BE2C (cell line): ENCODE measurements around the gene TTC12.

ENCODE experiments used
- DNase-seq: peaks from one replicate; pipeline ENCODE4 v3.0.0-alpha.2; 2020
- H3K27me3 ChIP-seq: fragments of 250-450 bp; sonication (Bioruptor Pico); 2 replicates; pipeline ENCODE4 v1.5.1; 2020; ENCODE audit warnings: mild to moderate bottlenecking
- H3K36me3 ChIP-seq: fragments of 250-450 bp; sonication (Bioruptor Pico); 2 replicates; pipeline ENCODE4 v1.5.1; 2020; ENCODE audit warnings: mild to moderate bottlenecking
- H3K4me1 ChIP-seq: fragments of 250-450 bp; sonication (Bioruptor Pico); 2 replicates; pipeline ENCODE4 v1.5.1; 2020
- H3K4me3 ChIP-seq: 2 replicates; pipeline ENCODE4 v1.5.1; 2011; ENCODE audit warnings: low read depth, low read length
- H3K9me3 ChIP-seq: fragments of 250-450 bp; sonication (Bioruptor Pico); 2 replicates; pipeline ENCODE4 v1.5.1; 2020
- TF ChIP-seq, protein P1 (sequence below): IDR thresholded peaks from 2 replicates; pipeline ENCODE4 v1.5.1; 2012; ENCODE audit warnings: mild to moderate bottlenecking, low read depth, low read length

TTC12 gene

DNA sequence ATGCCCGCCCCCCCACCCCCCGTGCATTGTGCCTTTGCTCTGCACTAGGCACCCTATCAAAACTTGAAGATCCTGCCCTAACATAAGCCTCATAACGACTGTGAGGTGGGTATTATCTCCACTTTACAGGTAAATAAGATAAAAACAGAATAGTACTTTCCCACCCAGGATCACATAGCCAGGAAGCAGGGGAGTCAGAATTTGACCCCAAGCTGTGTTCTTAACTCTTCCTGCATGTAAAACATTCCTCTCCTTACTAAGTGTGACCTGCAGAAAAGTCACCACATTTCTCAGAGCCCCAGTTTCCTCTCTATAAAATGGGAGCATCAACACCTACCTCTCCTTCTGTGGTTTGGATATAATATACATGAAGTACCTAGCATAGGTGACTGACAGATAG lies 55.0 kb downstream of the TTC12 start:
- no peaks in the 10 kb centered on the region for H3K4me1 ChIP-seq
- H3K4me3 ChIP-seq: no peak overlapping the region
- no peak for DNase-seq
- H3K9me3 ChIP-seq: no peaks in the 10 kb centered on the region
- no peaks in the 10 kb centered on the region for H3K36me3 ChIP-seq
- TF ChIP-seq, protein P1, sequence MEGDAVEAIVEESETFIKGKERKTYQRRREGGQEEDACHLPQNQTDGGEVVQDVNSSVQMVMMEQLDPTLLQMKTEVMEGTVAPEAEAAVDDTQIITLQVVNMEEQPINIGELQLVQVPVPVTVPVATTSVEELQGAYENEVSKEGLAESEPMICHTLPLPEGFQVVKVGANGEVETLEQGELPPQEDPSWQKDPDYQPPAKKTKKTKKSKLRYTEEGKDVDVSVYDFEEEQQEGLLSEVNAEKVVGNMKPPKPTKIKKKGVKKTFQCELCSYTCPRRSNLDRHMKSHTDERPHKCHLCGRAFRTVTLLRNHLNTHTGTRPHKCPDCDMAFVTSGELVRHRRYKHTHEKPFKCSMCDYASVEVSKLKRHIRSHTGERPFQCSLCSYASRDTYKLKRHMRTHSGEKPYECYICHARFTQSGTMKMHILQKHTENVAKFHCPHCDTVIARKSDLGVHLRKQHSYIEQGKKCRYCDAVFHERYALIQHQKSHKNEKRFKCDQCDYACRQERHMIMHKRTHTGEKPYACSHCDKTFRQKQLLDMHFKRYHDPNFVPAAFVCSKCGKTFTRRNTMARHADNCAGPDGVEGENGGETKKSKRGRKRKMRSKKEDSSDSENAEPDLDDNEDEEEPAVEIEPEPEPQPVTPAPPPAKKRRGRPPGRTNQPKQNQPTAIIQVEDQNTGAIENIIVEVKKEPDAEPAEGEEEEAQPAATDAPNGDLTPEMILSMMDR: no peak
- no peaks in the 10 kb centered on the region for H3K27me3 ChIP-seq

DNA sequence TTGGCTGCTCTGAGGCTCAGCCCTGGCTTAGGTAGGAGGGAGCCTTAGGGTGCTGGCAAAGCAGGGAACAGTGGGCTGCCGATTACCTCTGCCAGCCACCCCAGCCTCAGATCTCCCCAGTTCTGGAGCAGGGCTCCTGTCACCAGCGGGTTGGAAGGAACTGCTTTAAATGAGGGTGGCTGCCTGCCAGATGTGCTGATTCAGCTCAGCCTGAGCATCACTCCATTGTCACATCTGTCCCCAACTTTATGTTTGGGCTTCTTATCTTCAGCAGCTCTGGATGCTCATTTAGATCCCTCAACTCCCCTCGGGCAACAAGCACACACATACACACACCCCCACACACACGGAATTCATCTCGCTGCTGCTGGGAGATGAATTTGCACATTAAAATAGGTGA lies 56.3 kb downstream of the TTC12 start:
- no peak overlapping the region for H3K4me3 ChIP-seq
- H3K4me1 ChIP-seq: no peaks in the 10 kb centered on the region
- H3K36me3 ChIP-seq: no peaks in the 10 kb centered on the region
- TF ChIP-seq, protein P1: no peak
- H3K9me3 ChIP-seq: no peaks in the 10 kb centered on the region
- DNase-seq: no peak
- H3K27me3 ChIP-seq: no peaks in the 10 kb centered on the region

DNA sequence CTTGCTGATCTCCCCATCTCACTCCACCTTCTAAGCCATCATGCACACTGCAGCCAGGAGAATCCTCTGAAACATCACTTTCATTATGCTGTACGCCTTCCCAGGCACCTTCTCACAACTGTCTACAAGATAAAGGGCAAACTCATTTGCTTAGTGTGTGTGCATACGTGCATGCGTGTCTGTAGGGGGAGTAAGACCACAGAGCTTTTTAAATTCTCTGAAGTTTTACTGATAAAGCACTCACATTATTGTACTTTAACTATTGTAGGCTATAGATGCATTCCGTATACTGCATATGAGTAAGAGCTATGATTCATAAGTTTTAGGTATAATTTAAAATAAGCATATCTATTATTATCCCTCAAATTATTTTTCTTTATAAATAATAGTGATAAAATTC lies 57.9 kb downstream of the TTC12 start:
- Histone ChIP-seq H3K4me3 (no peak overlapping the region), H3K36me3 (no peaks in the 10 kb centered on the region), H3K4me1 (no peaks in the 10 kb centered on the region), H3K9me3 (no peaks in the 10 kb centered on the region), H3K27me3 (no peaks in the 10 kb centered on the region)
- no peak for DNase-seq
- TF ChIP-seq, protein P1: peak; percentile 54

DNA sequence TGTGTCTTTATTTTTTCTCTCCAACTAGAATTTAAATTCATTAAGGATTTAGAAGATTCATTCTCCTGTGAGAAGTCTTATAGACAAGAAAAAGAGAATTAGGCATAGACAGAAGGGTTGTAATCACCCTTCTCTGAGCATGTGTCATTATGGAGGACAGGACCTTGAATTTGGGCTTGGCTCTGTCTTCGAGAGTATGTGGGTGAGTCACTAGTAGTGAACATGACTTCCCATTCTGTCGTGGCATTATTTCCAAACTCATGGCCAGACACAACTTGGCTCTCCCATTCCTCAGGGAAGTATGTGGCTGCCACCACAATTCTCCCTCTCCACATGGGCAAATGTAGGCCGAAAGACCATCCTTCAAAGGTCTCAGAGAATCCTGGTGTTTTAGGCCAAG lies 58.9 kb downstream of the TTC12 start:
- DNase-seq: no peak
- H3K4me1 ChIP-seq: no peaks in the 10 kb centered on the region
- H3K27me3 ChIP-seq: no peaks in the 10 kb centered on the region
- H3K9me3 ChIP-seq: no peaks in the 10 kb centered on the region
- no peaks in the 10 kb centered on the region for H3K36me3 ChIP-seq
- TF ChIP-seq, protein P1: no peak
- no peak overlapping the region for H3K4me3 ChIP-seq

DNA sequence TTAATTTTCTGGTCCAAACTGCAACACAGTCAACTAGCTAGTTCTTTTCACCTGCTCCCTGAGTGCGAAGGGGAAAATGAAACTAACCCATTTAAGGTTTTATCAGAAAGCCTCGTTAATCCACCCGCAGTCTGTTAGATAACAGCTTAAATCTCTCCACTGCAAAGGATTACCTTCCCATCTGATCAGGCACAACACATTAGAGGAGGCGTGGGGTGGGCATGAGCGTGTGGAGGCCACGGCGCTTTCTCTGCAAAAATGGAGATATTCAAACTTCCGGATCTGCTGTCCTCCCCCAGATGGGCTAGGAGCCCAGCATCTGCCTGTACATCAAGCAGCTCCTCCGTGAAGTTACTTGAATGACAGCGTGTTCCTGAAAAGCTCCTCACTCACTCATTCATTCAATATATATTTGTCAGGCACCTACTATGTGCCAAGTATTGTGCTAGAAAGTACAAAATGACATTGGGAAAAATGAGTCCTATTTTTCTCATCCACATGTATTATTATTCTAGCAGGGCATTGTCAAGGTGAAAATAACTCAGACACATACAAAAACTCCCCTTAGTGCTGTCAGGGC lies 59.7 kb downstream of the TTC12 start:
- Histone ChIP-seq H3K36me3 (no peaks in the 10 kb centered on the region), H3K4me3 (no peak overlapping the region), H3K4me1 (no peaks in the 10 kb centered on the region), H3K27me3 (no peaks in the 10 kb centered on the region), H3K9me3 (no peaks in the 10 kb centered on the region)
- TF ChIP-seq, protein P1: no peak
- DNase-seq: no peak

DNA sequence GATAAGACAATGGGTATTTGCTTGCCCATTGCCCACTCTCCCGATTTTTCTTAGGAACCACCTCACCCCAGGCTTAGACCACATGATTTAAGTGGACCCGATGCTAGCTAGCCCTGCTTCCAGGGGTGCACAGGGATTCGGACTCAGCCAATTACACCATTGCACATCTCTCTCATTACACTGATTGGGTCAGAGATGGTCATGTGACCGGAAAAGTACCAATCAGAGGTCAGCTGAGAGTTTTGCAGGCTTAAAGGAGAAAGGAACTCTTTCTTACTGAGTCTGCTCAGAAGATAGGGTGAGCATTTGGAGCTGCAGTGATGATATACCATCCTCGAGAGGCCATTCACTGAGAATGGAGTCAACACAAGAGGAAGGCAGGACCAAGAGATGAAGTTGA lies 61.0 kb downstream of the TTC12 start:
- Histone ChIP-seq H3K9me3 (no peaks in the 10 kb centered on the region), H3K4me3 (no peak overlapping the region), H3K4me1 (no peaks in the 10 kb centered on the region), H3K27me3 (no peaks in the 10 kb centered on the region), H3K36me3 (no peaks in the 10 kb centered on the region)
- no peak for DNase-seq
- TF ChIP-seq, protein P1: no peak
